Astrocyte (in vitro differentiated cells and primary cell): ENCODE data around the gene ENG. TPM values are rescaled to one million over a fixed set of nuclear protein-coding genes. Genes with fewer than 3 reads are reported as not detected.

Source experiments
- DNase-seq: peaks from one replicate; pipeline ENCODE4 v3.0.0-alpha.2; 2010; ENCODE audit warnings: low read depth
- FAIRE-seq: peaks from 2 replicates; lab custom pipeline; 2011; peaks lifted over from hg19 to GRCh38; lab: Jason Lieb, UNC
- H2AFZ ChIP-seq: 2 replicates; pipeline ENCODE4 v1.6.0; 2012; ENCODE audit warnings: low read depth, low read length, inconsistent platforms
- H3K27ac ChIP-seq: 2 replicates; pipeline ENCODE4 v1.5.1; 2011; ENCODE audit warnings: low read depth, low read length, inconsistent platforms
- H3K27me3 ChIP-seq: 2 replicates; pipeline ENCODE4 v1.6.0; 2011; ENCODE audit warnings: low read length, inconsistent platforms; ENCODE audit not compliant: insufficient read depth
- H3K36me3 ChIP-seq: 2 replicates; pipeline ENCODE4 v1.5.1; 2011; ENCODE audit warnings: low read length, inconsistent platforms; ENCODE audit not compliant: insufficient read depth
- H3K4me1 ChIP-seq: 2 replicates; pipeline ENCODE4 v1.5.1; 2011; ENCODE audit warnings: low read length, inconsistent platforms; ENCODE audit not compliant: insufficient read depth
- H3K4me2 ChIP-seq: 2 replicates; pipeline ENCODE4 v1.6.0; 2012; ENCODE audit warnings: low read length, inconsistent platforms
- H3K4me3 ChIP-seq: 2 replicates; pipeline ENCODE4 v1.5.1; 2011; ENCODE audit warnings: low read depth, mild to moderate bottlenecking, low read length, inconsistent platforms; ENCODE audit not compliant: insufficient read depth
- H3K79me2 ChIP-seq: 2 replicates; pipeline ENCODE4 v1.6.0; 2012; ENCODE audit warnings: mild to moderate bottlenecking, low read length, inconsistent platforms; ENCODE audit not compliant: insufficient read depth
- H3K9ac ChIP-seq: 2 replicates; pipeline ENCODE4 v1.6.0; 2012; ENCODE audit warnings: mild to moderate bottlenecking, low read length, inconsistent platforms
- H3K9me3 ChIP-seq: 2 replicates; pipeline ENCODE4 v1.5.1; 2012; ENCODE audit warnings: low read depth, mild to moderate bottlenecking, low read length, inconsistent platforms; ENCODE audit not compliant: insufficient read depth
- H4K20me1 ChIP-seq: 2 replicates; pipeline ENCODE4 v1.6.0; 2012; ENCODE audit warnings: low read length, inconsistent platforms; ENCODE audit not compliant: insufficient read depth
- H3K27ac Mint-ChIP-seq: one replicate; pipeline ENCODE4 v1.8.0; 2021; ENCODE audit warnings: mild to moderate bottlenecking, mixed read lengths; ENCODE audit not compliant: unreplicated experiment
- H3K27me3 Mint-ChIP-seq: one replicate; pipeline ENCODE4 v1.8.0; 2021; ENCODE audit warnings: low read depth, mixed read lengths; ENCODE audit not compliant: unreplicated experiment
- H3K36me3 Mint-ChIP-seq: one replicate; pipeline ENCODE4 v1.8.0; 2021; ENCODE audit warnings: low read depth, mixed read lengths; ENCODE audit not compliant: unreplicated experiment
- H3K4me1 Mint-ChIP-seq: one replicate; pipeline ENCODE4 v1.8.0; 2021; ENCODE audit warnings: low read depth, mixed read lengths; ENCODE audit not compliant: unreplicated experiment
- H3K4me3 Mint-ChIP-seq: one replicate; pipeline ENCODE4 v1.8.0; 2021; ENCODE audit warnings: mild to moderate bottlenecking, moderate library complexity, mixed read lengths; ENCODE audit not compliant: unreplicated experiment
- H3K9me3 Mint-ChIP-seq: one replicate; pipeline ENCODE4 v1.8.0; 2021; ENCODE audit warnings: mild to moderate bottlenecking, mixed read lengths; ENCODE audit not compliant: unreplicated experiment
- EZH2 ChIP-seq: IDR thresholded peaks from 2 replicates; pipeline ENCODE4 v1.6.1; 2012; ENCODE audit warnings: mild to moderate bottlenecking, low read length, inconsistent platforms; ENCODE audit not compliant: insufficient read depth
- total RNA-seq: library from RNA; stranded (reverse); gene quantifications from 2 replicates; pipeline ENCODE4 v1.2.1, GENCODE V29; 2021
- TF ChIP-seq, protein P1 (sequence below): IDR thresholded peaks from 2 replicates; pipeline ENCODE4 v1.5.1; 2011; ENCODE audit warnings: low read depth, mild to moderate bottlenecking, inconsistent platforms, low read length, moderate library complexity; ENCODE audit not compliant: insufficient read depth

Gene ENG
- total RNA-seq, 1 donor from 2014 or later = 1.2 TPM

GRCh38 chr9:127794001-127794791 lies 60.3 kb downstream of the ENG start:
- peaks cover 28% of the 10 kb centered on the region for H3K36me3 ChIP-seq
- DNase-seq (no peak), FAIRE-seq (no peak)
- H3K9me3 ChIP-seq = no peaks in the 10 kb centered on the region
- Mint-ChIP-seq H3K4me3 (no peak overlapping the region), H3K27ac (no peak overlapping the region), H3K4me1 (peaks cover 10% of the 10 kb centered on the region), H3K27me3 (no peaks in the 10 kb centered on the region), H3K36me3 (peaks cover 12% of the 10 kb centered on the region), H3K9me3 (no peaks in the 10 kb centered on the region)
- TF ChIP-seq EZH2 = no peak
- TF ChIP-seq, protein P1, sequence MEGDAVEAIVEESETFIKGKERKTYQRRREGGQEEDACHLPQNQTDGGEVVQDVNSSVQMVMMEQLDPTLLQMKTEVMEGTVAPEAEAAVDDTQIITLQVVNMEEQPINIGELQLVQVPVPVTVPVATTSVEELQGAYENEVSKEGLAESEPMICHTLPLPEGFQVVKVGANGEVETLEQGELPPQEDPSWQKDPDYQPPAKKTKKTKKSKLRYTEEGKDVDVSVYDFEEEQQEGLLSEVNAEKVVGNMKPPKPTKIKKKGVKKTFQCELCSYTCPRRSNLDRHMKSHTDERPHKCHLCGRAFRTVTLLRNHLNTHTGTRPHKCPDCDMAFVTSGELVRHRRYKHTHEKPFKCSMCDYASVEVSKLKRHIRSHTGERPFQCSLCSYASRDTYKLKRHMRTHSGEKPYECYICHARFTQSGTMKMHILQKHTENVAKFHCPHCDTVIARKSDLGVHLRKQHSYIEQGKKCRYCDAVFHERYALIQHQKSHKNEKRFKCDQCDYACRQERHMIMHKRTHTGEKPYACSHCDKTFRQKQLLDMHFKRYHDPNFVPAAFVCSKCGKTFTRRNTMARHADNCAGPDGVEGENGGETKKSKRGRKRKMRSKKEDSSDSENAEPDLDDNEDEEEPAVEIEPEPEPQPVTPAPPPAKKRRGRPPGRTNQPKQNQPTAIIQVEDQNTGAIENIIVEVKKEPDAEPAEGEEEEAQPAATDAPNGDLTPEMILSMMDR = no peak
- H3K4me3 ChIP-seq = no peak overlapping the region
- H2AFZ ChIP-seq = no peak overlapping the region
- H3K27ac ChIP-seq = no peak overlapping the region
- no peak overlapping the region for H3K4me2 ChIP-seq
- peaks cover 66% of the 10 kb centered on the region for H4K20me1 ChIP-seq
- peaks cover 16% of the 10 kb centered on the region for H3K4me1 ChIP-seq
- no peaks in the 10 kb centered on the region for H3K27me3 ChIP-seq
- H3K9ac ChIP-seq = no peak overlapping the region
- peaks cover 14% of the 10 kb centered on the region for H3K79me2 ChIP-seq

DNA sequence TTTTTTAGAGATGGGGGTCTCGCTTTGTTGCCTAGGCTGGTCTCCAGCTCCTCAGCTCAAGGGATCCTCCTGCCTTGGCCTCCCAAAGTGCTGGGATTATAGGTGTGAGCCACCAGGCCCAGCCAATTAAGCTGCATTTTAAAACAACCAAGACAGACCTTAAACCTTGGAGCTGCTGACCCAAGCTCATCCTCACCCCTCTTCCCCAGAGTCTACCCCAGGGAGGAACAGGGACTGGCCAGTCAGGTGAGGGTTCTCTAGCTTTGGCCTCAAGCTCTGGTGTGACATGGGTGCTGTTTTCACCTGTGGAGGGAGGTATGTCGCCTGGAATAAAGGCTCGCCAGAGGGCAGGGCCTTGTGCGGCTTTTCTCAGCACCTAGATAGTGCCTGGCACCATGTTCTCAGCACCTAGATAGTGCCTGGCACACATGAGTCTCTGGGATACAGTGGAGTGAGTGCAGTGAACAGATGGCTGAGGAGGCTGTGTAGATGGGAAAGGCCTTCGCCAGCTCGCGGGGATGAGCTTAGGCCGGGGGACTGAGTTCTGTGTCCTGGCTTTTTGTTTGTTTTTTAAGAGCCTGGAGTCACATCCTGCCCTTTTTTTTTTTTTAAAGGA lies 61.3 kb downstream of the ENG start:
- Histone ChIP-seq H3K4me1 (peaks cover 16% of the 10 kb centered on the region), H3K27ac (no peak overlapping the region), H3K36me3 (peaks cover 34% of the 10 kb centered on the region), H4K20me1 (peaks cover 76% of the 10 kb centered on the region), H3K27me3 (no peaks in the 10 kb centered on the region), H3K79me2 (peaks cover 24% of the 10 kb centered on the region), H3K9ac (no peak overlapping the region), H2AFZ (no peak overlapping the region), H3K4me2 (peak overlapping the region; percentile 35), H3K4me3 (no peak overlapping the region), H3K9me3 (no peaks in the 10 kb centered on the region)
- TF ChIP-seq EZH2 = no peak
- TF ChIP-seq, protein P1 = no peak
- Mint-ChIP-seq H3K27ac (peak overlapping the region; percentile 78), H3K4me1 (peaks cover 10% of the 10 kb centered on the region), H3K27me3 (no peaks in the 10 kb centered on the region), H3K36me3 (peaks cover 16% of the 10 kb centered on the region), H3K4me3 (no peak overlapping the region), H3K9me3 (no peaks in the 10 kb centered on the region)
- no peak for DNase-seq
- no peak for FAIRE-seq
